Stimulated activated CD8-positive, alpha-beta memory T cell treated with anti-CD3 and anti-CD28 coated beads, Interleukin-15, amount 100 ng/mL, for 1 hour (primary cell): ENCODE measurements around the gene CDK3.
A peak's percentile ranks its signal among the peaks of the same experiment; 100 is the strongest.

Source experiments
- DNase-seq: peaks from one replicate; pipeline ENCODE4 v3.0.0-alpha.2; 2020; ENCODE audit warnings: low read depth

Gene CDK3

GRCh38 chr17:75991396-75991795 lies 9.3 kb upstream of the CDK3 start:
- no peak for DNase-seq

GRCh38 chr17:75994802-75995370 lies 5.8 kb upstream of the CDK3 start:
- no peak for DNase-seq

- no peak for DNase-seq
Measured at GRCh38 chr17:75995385-75995925, 5.2 kb upstream of the CDK3 start.

GRCh38 chr17:75996665-75997590 lies 3.7 kb upstream of the CDK3 start:
- DNase-seq = no peak

GRCh38 chr17:75998327-75998795 lies 2.3 kb upstream of the CDK3 start:
- DNase-seq = no peak

- DNase-seq = peak; percentile 20
Measured at GRCh38 chr17:76000016-76000754, 470 bp upstream of the CDK3 start.

- no peak for DNase-seq
Measured at GRCh38 chr17:76002100-76002499, 1.4 kb downstream of the CDK3 start.

- no peak for DNase-seq
Measured at GRCh38 chr17:76003915-76004314, 3.3 kb downstream of the CDK3 start.

- DNase-seq = no peak
Measured at GRCh38 chr17:76004750-76005262, 4.2 kb downstream of the CDK3 start.

GRCh38 chr17:76005263-76006149 lies 4.9 kb downstream of the CDK3 start:
- DNase-seq = peak; percentile 73

- DNase-seq = no peak
Measured at GRCh38 chr17:76007131-76007849, 6.6 kb downstream of the CDK3 start.

GRCh38 chr17:76007850-76008165 lies 7.2 kb downstream of the CDK3 start:
- DNase-seq = no peak

- DNase-seq = no peak
Measured at GRCh38 chr17:76008208-76008607, 7.6 kb downstream of the CDK3 start.

- DNase-seq = no peak
Measured at GRCh38 chr17:76008630-76009425, 8.2 kb downstream of the CDK3 start.

GRCh38 chr17:76009447-76009846 lies 8.8 kb downstream of the CDK3 start:
- DNase-seq = no peak

- no peak for DNase-seq
Measured at GRCh38 chr17:76009969-76010661, 9.5 kb downstream of the CDK3 start.

- no peak for DNase-seq
Measured at GRCh38 chr17:76011951-76012350, 11.3 kb downstream of the CDK3 start.

GRCh38 chr17:76013377-76013932 lies 12.8 kb downstream of the CDK3 start:
- no peak for DNase-seq
